Subcutaneous abdominal adipose tissue (tissue), 5 donors: Measurements from ENCODE around the gene FAM117B.
"Not testable (repeated sequence)": the region's sequence is repeated elsewhere in the genome, so short reads cannot be mapped to it uniquely, and the experiment has no call there.

Source experiments
- H3K27ac ChIP-seq: one replicate; pipeline ENCODE4 v1.7.0; 2013; ENCODE audit warnings: low read depth, mild to moderate bottlenecking, inconsistent platforms, low read length, moderate library complexity
- H3K27me3 ChIP-seq, 5 donors: one replicate each; pipeline ENCODE4 v1.7.0; 2013; ENCODE audit warnings: low read length in 5 of 5, inconsistent platforms in 1 of 5; ENCODE audit not compliant: control insufficient read depth in 5 of 5, insufficient read depth in 4 of 5
- H3K36me3 ChIP-seq, 5 donors: one replicate each; pipeline ENCODE4 v1.7.0; 2013; ENCODE audit warnings: low read length in 5 of 5; ENCODE audit not compliant: control insufficient read depth in 5 of 5, insufficient read depth in 5 of 5
- H3K4me1 ChIP-seq, 5 donors: one replicate each; pipeline ENCODE4 v1.7.0; 2013; ENCODE audit warnings: low read length in 5 of 5, mild to moderate bottlenecking in 3 of 5, moderate library complexity in 1 of 5; ENCODE audit not compliant: control insufficient read depth in 5 of 5, insufficient read depth in 5 of 5
- H3K4me3 ChIP-seq, 5 donors: one replicate each; pipeline ENCODE4 v1.7.0; 2013; ENCODE audit warnings: low read length in 5 of 5, low read depth in 1 of 5
- H3K9ac ChIP-seq, 5 donors: one replicate each; pipeline ENCODE4 v1.7.0; 2013; ENCODE audit warnings: low read length in 5 of 5, mild to moderate bottlenecking in 4 of 5, moderate library complexity in 3 of 5
- H3K9me3 ChIP-seq, 5 donors: one replicate each; pipeline ENCODE4 v1.7.0; 2013; ENCODE audit warnings: low read length in 5 of 5; ENCODE audit not compliant: control insufficient read depth in 5 of 5
- donor health status: healthy.
- donor health status: healthy.
- donor health status: healthy.
- donor health status: healthy.
- donor health status: healthy.

FAM117B gene

GRCh38 chr2:202669841-202670240 lies 35.1 kb downstream of the FAM117B start:
- Histone ChIP-seq H3K27me3 (no peaks in the 10 kb centered on the region), H3K9ac (no peak overlapping the region), H3K9me3 (no peaks in the 10 kb centered on the region), H3K36me3 (no peaks in the 10 kb centered on the region), H3K4me3 (no peak overlapping the region), H3K4me1 (peaks cover 0 to 5% (median 2%) of the 10 kb centered on the region in 5 donors), H3K27ac (peak overlapping the region; percentile 44)

GRCh38 chr2:202671317-202672035 lies 36.7 kb downstream of the FAM117B start:
- no peak overlapping the region for H3K4me3 ChIP-seq
- H3K27me3 ChIP-seq = no peaks in the 10 kb centered on the region
- H3K36me3 ChIP-seq = no peaks in the 10 kb centered on the region
- H3K9ac ChIP-seq = no peak overlapping the region
- H3K27ac ChIP-seq = no peak overlapping the region
- H3K9me3 ChIP-seq = no peaks in the 10 kb centered on the region
- peaks cover 0 to 5% (median 2%) of the 10 kb centered on the region in 5 donors for H3K4me1 ChIP-seq

- not testable (repeated sequence) for H3K4me1 ChIP-seq, H3K27me3 ChIP-seq, H3K36me3 ChIP-seq, H3K4me3 ChIP-seq, H3K9me3 ChIP-seq, H3K9ac ChIP-seq, H3K27ac ChIP-seq
Observed at GRCh38 chr2:202675097-202675496, 40.3 kb downstream of the FAM117B start.

GRCh38 chr2:202679980-202680379 lies 45.2 kb downstream of the FAM117B start:
- H3K9ac ChIP-seq = no peak overlapping the region
- H3K4me1 ChIP-seq = no peaks in the 10 kb centered on the region
- no peaks in the 10 kb centered on the region for H3K36me3 ChIP-seq
- no peaks in the 10 kb centered on the region for H3K27me3 ChIP-seq
- peaks cover 0 to 6% (median 4%) of the 10 kb centered on the region in 5 donors for H3K9me3 ChIP-seq
- no peak overlapping the region for H3K27ac ChIP-seq
- no peak overlapping the region for H3K4me3 ChIP-seq

GRCh38 chr2:202680512-202680911 lies 45.7 kb downstream of the FAM117B start:
- no peak overlapping the region for H3K4me3 ChIP-seq
- H3K27me3 ChIP-seq = no peaks in the 10 kb centered on the region
- no peaks in the 10 kb centered on the region for H3K4me1 ChIP-seq
- H3K27ac ChIP-seq = no peak overlapping the region
- no peaks in the 10 kb centered on the region for H3K36me3 ChIP-seq
- no peak overlapping the region for H3K9ac ChIP-seq
- H3K9me3 ChIP-seq = peaks cover 0 to 6% (median 4%) of the 10 kb centered on the region in 5 donors

- H3K9me3 ChIP-seq = peaks cover 0 to 6% (median 4%) of the 10 kb centered on the region in 5 donors
Observed at GRCh38 chr2:202681688-202682205, 47.0 kb downstream of the FAM117B start.

GRCh38 chr2:202682274-202682673 lies 47.5 kb downstream of the FAM117B start:
- Histone ChIP-seq H3K4me1 (no peaks in the 10 kb centered on the region), H3K36me3 (no peaks in the 10 kb centered on the region), H3K9me3 (peaks cover 0 to 6% (median 4%) of the 10 kb centered on the region in 5 donors), H3K4me3 (no peak overlapping the region), H3K27ac (no peak overlapping the region), H3K9ac (no peak overlapping the region), H3K27me3 (no peaks in the 10 kb centered on the region)

More at GRCh38 chr2:202681688-202682205, 47.0 kb downstream of the FAM117B start:
- no peaks in the 10 kb centered on the region for H3K4me1 ChIP-seq
- H3K27me3 ChIP-seq = no peaks in the 10 kb centered on the region
- H3K9ac ChIP-seq = no peak overlapping the region
- no peaks in the 10 kb centered on the region for H3K36me3 ChIP-seq
- H3K4me3 ChIP-seq = no peak overlapping the region
- H3K27ac ChIP-seq = no peak overlapping the region

- H3K27ac ChIP-seq = no peak overlapping the region
- no peak overlapping the region for H3K9ac ChIP-seq
- no peaks in the 10 kb centered on the region for H3K27me3 ChIP-seq
- H3K4me1 ChIP-seq = peaks cover 0 to 2% (median 0%) of the 10 kb centered on the region in 5 donors
- no peaks in the 10 kb centered on the region for H3K9me3 ChIP-seq
- H3K36me3 ChIP-seq = no peaks in the 10 kb centered on the region
- H3K4me3 ChIP-seq = no peak overlapping the region
Observed at GRCh38 chr2:202687276-202687675, 52.5 kb downstream of the FAM117B start.

- H3K36me3 ChIP-seq = no peaks in the 10 kb centered on the region
- H3K27ac ChIP-seq = no peak overlapping the region
- no peaks in the 10 kb centered on the region for H3K9me3 ChIP-seq
- H3K27me3 ChIP-seq = no peaks in the 10 kb centered on the region
- peaks cover 0 to 7% (median 2%) of the 10 kb centered on the region in 5 donors for H3K4me1 ChIP-seq
- no peak overlapping the region for H3K4me3 ChIP-seq
- no peak overlapping the region for H3K9ac ChIP-seq
Observed at GRCh38 chr2:202689459-202689858, 54.7 kb downstream of the FAM117B start.

GRCh38 chr2:202689898-202690297 lies 55.1 kb downstream of the FAM117B start:
- Histone ChIP-seq H3K4me3 (no peak overlapping the region), H3K9me3 (no peaks in the 10 kb centered on the region), H3K36me3 (no peaks in the 10 kb centered on the region), H3K27me3 (no peaks in the 10 kb centered on the region), H3K4me1 (peaks cover 0 to 7% (median 2%) of the 10 kb centered on the region in 5 donors), H3K9ac (no peak overlapping the region), H3K27ac (no peak overlapping the region)
